ENCODE results near the gene FREM1.

Gene FREM1

GRCh38 chr9:14906644-14907359 is 3.4 kb downstream of the FREM1 start:
- Histone ChIP-seq H3K36me3 (ENCODE audit: insufficient read depth, low read length) (no peaks in the 10 kb centered on the region), H3K79me2 (ENCODE audit: insufficient read depth, low read length) (no peaks in the 10 kb centered on the region), H3K4me2 (ENCODE audit: low read length) (no peak overlapping the region), H3K9me2 (ENCODE audit: low read depth, low read length) (no peaks in the 10 kb centered on the region), H3F3A (ENCODE audit: insufficient read depth, low read length) (no peaks in the 10 kb centered on the region), H2AFZ (ENCODE audit: low read length) (no peak overlapping the region), H3K27ac (ENCODE audit: low read depth, low read length, poor library complexity, severe bottlenecking) (no peak overlapping the region), H3K9me3 (ENCODE audit: low read length) (no peaks in the 10 kb centered on the region), H3K9ac (ENCODE audit: low read length) (no peak overlapping the region), H3K4me1 (ENCODE audit: insufficient read depth, low read length, severe bottlenecking) (no peaks in the 10 kb centered on the region), H3K27me3 (ENCODE audit: insufficient read depth, low read length) (no peaks in the 10 kb centered on the region), H4K20me1 (ENCODE audit: insufficient read depth, low read length) (no peaks in the 10 kb centered on the region), H3K4me3 (ENCODE audit: low read depth, low read length, poor library complexity, severe bottlenecking) (no peak overlapping the region)
- TF ChIP-seq EZH2 (IDR thresholded peaks at IDR 0.05; ENCODE audit: borderline replicate concordance, low read length) (no peak), CTCF (IDR thresholded peaks at IDR 0.05; ENCODE audit: low read length) (no peak)

- no peak overlapping the region for H3K4me2 ChIP-seq (ENCODE audit: low read length)
- no peaks in the 10 kb centered on the region for H3F3A ChIP-seq (ENCODE audit: insufficient read depth, low read length)
- H3K27ac ChIP-seq (ENCODE audit: low read depth, low read length, poor library complexity, severe bottlenecking), result no peak overlapping the region
Observed at GRCh38 chr9:14906000-14906399, 4.2 kb downstream of the FREM1 start.

GRCh38 chr9:14903040-14903439 is 7.2 kb downstream of the FREM1 start:
- no peak overlapping the region for H3K4me3 ChIP-seq (ENCODE audit: low read depth, low read length, poor library complexity, severe bottlenecking)
- H3K4me1 ChIP-seq (ENCODE audit: insufficient read depth, low read length, severe bottlenecking), result no peaks in the 10 kb centered on the region
- no peaks in the 10 kb centered on the region for H3F3A ChIP-seq (ENCODE audit: insufficient read depth, low read length)
- H3K9ac ChIP-seq (ENCODE audit: low read length), result no peak overlapping the region
- H3K9me3 ChIP-seq (ENCODE audit: low read length), result no peaks in the 10 kb centered on the region
- no peak overlapping the region for H2AFZ ChIP-seq (ENCODE audit: low read length)
- no peaks in the 10 kb centered on the region for H3K9me2 ChIP-seq (ENCODE audit: low read depth, low read length)
- no peak overlapping the region for H3K27ac ChIP-seq (ENCODE audit: low read depth, low read length, poor library complexity, severe bottlenecking)
- H3K36me3 ChIP-seq (ENCODE audit: insufficient read depth, low read length), result no peaks in the 10 kb centered on the region
- TF ChIP-seq EZH2 (IDR thresholded peaks at IDR 0.05; ENCODE audit: borderline replicate concordance, low read length), result no peak
- no peak for TF ChIP-seq CTCF (IDR thresholded peaks at IDR 0.05; ENCODE audit: low read length)
- no peaks in the 10 kb centered on the region for H4K20me1 ChIP-seq (ENCODE audit: insufficient read depth, low read length)
- H3K79me2 ChIP-seq (ENCODE audit: insufficient read depth, low read length), result no peaks in the 10 kb centered on the region
- H3K4me2 ChIP-seq (ENCODE audit: low read length), result no peak overlapping the region
- no peaks in the 10 kb centered on the region for H3K27me3 ChIP-seq (ENCODE audit: insufficient read depth, low read length)

More at GRCh38 chr9:14906000-14906399, 4.2 kb downstream of the FREM1 start:
- no peaks in the 10 kb centered on the region for H3K36me3 ChIP-seq (ENCODE audit: insufficient read depth, low read length)
- no peaks in the 10 kb centered on the region for H3K9me3 ChIP-seq (ENCODE audit: low read length)
- H3K9ac ChIP-seq (ENCODE audit: low read length), result no peak overlapping the region
- H4K20me1 ChIP-seq (ENCODE audit: insufficient read depth, low read length), result no peaks in the 10 kb centered on the region
- H3K9me2 ChIP-seq (ENCODE audit: low read depth, low read length), result no peaks in the 10 kb centered on the region
- no peak overlapping the region for H2AFZ ChIP-seq (ENCODE audit: low read length)
- no peaks in the 10 kb centered on the region for H3K4me1 ChIP-seq (ENCODE audit: insufficient read depth, low read length, severe bottlenecking)
- no peak overlapping the region for H3K4me3 ChIP-seq (ENCODE audit: low read depth, low read length, poor library complexity, severe bottlenecking)
- no peaks in the 10 kb centered on the region for H3K79me2 ChIP-seq (ENCODE audit: insufficient read depth, low read length)
- H3K27me3 ChIP-seq (ENCODE audit: insufficient read depth, low read length), result no peaks in the 10 kb centered on the region
- TF ChIP-seq CTCF (IDR thresholded peaks at IDR 0.05; ENCODE audit: low read length), result no peak
- TF ChIP-seq EZH2 (IDR thresholded peaks at IDR 0.05; ENCODE audit: borderline replicate concordance, low read length), result no peak
